ENCODE measurements around the gene ICAM5. TPM values are rescaled to one million over a fixed set of nuclear protein-coding genes. Genes with fewer than 3 reads are reported as not detected.
A peak's percentile ranks its signal among the peaks of the same experiment; 100 is the strongest.
"Not testable (repeated sequence)": the region's sequence is repeated elsewhere in the genome, so short reads cannot be mapped to it uniquely, and the experiment has no call there.

ICAM5 gene, protein sequence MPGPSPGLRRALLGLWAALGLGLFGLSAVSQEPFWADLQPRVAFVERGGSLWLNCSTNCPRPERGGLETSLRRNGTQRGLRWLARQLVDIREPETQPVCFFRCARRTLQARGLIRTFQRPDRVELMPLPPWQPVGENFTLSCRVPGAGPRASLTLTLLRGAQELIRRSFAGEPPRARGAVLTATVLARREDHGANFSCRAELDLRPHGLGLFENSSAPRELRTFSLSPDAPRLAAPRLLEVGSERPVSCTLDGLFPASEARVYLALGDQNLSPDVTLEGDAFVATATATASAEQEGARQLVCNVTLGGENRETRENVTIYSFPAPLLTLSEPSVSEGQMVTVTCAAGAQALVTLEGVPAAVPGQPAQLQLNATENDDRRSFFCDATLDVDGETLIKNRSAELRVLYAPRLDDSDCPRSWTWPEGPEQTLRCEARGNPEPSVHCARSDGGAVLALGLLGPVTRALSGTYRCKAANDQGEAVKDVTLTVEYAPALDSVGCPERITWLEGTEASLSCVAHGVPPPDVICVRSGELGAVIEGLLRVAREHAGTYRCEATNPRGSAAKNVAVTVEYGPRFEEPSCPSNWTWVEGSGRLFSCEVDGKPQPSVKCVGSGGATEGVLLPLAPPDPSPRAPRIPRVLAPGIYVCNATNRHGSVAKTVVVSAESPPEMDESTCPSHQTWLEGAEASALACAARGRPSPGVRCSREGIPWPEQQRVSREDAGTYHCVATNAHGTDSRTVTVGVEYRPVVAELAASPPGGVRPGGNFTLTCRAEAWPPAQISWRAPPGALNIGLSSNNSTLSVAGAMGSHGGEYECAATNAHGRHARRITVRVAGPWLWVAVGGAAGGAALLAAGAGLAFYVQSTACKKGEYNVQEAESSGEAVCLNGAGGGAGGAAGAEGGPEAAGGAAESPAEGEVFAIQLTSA
- under 1 TPM; 0.41 to 0.49 TPM for total RNA-seq

DNA sequence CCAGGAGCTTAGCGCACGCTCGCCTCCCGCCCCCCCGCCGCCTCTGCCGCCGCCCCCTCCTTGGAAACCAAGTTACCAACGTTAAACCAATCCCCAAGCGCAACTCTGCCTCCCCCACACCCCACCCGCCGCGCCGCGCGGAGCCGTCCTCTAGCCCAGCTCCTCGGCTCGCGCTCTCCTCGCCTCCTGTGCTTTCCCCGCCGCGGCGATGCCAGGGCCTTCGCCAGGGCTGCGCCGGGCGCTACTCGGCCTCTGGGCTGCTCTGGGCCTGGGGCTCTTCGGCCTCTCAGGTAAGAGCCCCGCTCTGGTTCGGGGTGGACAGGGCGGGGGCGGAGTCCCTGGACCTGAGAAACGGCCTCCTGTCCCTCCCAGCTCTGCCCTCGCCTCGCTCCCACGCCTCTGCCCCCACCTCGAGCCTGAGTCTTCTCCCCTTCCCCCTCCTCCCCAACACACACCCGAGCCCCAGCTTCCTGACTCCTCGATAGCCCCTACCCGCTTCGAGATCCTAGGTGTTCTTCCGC is at the start of gene ICAM5:
Gene ICAM5 (plus strand): TSS at position 117 of the 521 bp plus-strand sequence. CDS start 92 bp downstream, at position 209.
- TF ChIP-seq, protein P1, sequence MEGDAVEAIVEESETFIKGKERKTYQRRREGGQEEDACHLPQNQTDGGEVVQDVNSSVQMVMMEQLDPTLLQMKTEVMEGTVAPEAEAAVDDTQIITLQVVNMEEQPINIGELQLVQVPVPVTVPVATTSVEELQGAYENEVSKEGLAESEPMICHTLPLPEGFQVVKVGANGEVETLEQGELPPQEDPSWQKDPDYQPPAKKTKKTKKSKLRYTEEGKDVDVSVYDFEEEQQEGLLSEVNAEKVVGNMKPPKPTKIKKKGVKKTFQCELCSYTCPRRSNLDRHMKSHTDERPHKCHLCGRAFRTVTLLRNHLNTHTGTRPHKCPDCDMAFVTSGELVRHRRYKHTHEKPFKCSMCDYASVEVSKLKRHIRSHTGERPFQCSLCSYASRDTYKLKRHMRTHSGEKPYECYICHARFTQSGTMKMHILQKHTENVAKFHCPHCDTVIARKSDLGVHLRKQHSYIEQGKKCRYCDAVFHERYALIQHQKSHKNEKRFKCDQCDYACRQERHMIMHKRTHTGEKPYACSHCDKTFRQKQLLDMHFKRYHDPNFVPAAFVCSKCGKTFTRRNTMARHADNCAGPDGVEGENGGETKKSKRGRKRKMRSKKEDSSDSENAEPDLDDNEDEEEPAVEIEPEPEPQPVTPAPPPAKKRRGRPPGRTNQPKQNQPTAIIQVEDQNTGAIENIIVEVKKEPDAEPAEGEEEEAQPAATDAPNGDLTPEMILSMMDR (IDR thresholded peaks at IDR 0.05), result no peak
- no peaks in the 10 kb centered on the region for H3K9me3 ChIP-seq
- H3K36me3 ChIP-seq, result no peaks in the 10 kb centered on the region
- peaks cover 45 to 58% of the 10 kb centered on the region in 2 donors for H3K4me1 ChIP-seq (ENCODE audit: control insufficient read depth in 1 of 2, low read depth in 2 of 2)
- no peak within 1 kb of the TSS for H3K27ac ChIP-seq
- no peak for DNase-seq (ENCODE audit: low spot score)
- peak within 1 kb of the TSS; percentile 74 for H3K4me3 ChIP-seq
- ATAC-seq (ENCODE audit: insufficient number of reproducible peaks, low FRiP score, low read depth), result no peak
- peaks cover 30% of the 10 kb centered on the region for H3K27me3 ChIP-seq (replicated peaks; ENCODE audit: insufficient read depth)

DNA sequence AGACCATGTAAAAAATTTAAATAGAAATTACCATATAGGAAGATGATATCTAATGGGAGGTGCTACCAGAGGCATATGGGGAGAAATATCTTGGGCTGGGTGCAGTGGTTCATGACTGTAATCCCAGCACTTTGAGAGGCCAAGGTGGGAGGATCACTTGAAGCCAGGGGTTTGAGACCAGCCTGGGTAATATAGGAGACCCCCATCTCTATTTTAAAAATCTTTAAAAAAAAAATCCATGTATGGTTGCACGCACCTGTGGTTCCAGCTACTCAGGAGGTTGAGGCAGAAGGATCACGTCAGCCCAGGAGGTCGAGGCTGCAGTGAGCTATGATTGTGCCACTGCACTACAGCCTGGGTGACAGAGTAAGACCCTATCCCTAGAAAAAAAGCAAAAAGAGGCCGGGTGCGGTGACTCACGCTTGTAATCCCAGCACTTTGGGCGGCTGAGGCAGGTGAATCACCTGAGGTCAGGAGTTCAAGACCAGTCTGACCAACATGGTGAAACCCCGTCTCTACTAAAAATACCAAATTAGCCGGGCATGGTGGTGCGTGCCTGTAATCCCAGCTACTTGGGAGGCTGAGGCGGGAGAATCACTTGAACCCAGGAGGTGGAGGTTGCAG is 47.8 kb upstream of the ICAM5 start:
- not testable (repeated sequence) for H3K4me3 ChIP-seq; H3K27ac ChIP-seq; DNase-seq (ENCODE audit: low spot score); H3K4me1 ChIP-seq (ENCODE audit: control insufficient read depth in 1 of 2, low read depth in 2 of 2); H3K9me3 ChIP-seq; H3K36me3 ChIP-seq; ATAC-seq (ENCODE audit: insufficient number of reproducible peaks, low FRiP score, low read depth); H3K27me3 ChIP-seq (replicated peaks; ENCODE audit: insufficient read depth)

DNA sequence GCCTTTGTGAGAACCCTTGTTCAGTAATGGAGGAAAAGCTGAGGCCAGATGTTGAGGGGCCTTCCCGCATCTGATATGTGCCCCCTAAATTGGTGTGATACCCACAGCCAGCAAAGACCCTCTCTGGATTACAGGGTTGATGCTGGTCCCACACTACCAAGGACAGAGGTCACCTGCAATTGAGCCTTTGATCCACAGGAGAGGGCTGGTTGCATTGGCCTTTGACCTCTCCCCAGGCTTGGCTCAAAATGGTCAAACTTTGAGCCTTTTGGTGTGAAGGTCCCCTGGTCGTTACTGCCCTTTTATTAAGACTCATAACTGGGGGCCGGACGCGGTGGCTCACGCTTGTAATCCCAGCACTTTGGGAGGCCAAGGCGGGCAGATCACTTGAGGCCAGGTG is 46.1 kb upstream of the ICAM5 start:
- no peak for DNase-seq (ENCODE audit: low spot score)
- Histone ChIP-seq H3K36me3 (no peaks in the 10 kb centered on the region), H3K9me3 (no peaks in the 10 kb centered on the region), H3K27me3 (replicated peaks; ENCODE audit: insufficient read depth) (no peaks in the 10 kb centered on the region), H3K27ac (no peak overlapping the region), H3K4me3 (no peak overlapping the region), H3K4me1 (ENCODE audit: control insufficient read depth in 1 of 2, low read depth in 2 of 2) (no peaks in the 10 kb centered on the region)
- no peak for ATAC-seq (ENCODE audit: insufficient number of reproducible peaks, low FRiP score, low read depth)
- TF ChIP-seq, protein P1 (IDR thresholded peaks at IDR 0.05), result no peak

DNA sequence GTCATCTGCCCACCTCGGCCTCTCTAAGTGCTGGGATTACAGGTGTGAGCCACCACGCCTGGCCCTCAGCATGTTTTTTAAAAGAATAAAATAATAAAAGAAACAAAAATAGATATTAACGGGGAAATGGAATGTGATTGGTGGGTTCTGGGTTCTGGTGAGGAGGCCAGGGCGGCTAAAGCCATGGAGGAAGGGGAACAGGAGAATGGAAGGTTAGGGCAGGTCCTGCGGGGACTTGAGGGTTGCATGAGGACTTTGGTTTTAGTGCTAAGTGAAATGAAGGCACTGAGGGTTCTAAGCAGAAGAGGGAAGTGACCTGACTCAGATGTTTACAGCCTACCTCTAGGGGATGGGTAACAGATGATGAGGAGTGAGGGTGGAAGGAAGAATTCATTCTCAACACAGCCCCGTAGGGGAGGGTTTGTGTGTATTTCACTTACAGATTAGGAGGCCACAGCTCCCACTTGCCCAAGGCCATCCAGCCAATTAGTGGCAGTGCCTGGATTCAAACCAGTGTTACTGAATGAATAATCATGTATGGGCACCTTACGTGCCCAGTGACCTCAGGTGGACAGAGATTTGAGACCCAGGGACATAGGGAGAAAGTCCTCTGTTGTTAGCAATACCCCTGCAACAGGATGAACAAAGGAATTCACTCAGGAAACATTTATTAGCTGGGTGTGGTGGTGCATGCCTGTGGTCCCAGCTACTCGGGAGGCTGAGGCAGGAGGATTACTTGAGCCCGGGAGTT is 44.4 kb upstream of the ICAM5 start:
- no peak for ATAC-seq (ENCODE audit: insufficient number of reproducible peaks, low FRiP score, low read depth)
- no peaks in the 10 kb centered on the region for H3K4me1 ChIP-seq (ENCODE audit: control insufficient read depth in 1 of 2, low read depth in 2 of 2)
- H3K27me3 ChIP-seq (replicated peaks; ENCODE audit: insufficient read depth), result no peaks in the 10 kb centered on the region
- no peaks in the 10 kb centered on the region for H3K36me3 ChIP-seq
- no peak for DNase-seq (ENCODE audit: low spot score)
- no peak overlapping the region for H3K4me3 ChIP-seq
- no peak overlapping the region for H3K27ac ChIP-seq
- H3K9me3 ChIP-seq, result no peaks in the 10 kb centered on the region
- TF ChIP-seq, protein P1 (IDR thresholded peaks at IDR 0.05), result no peak

DNA sequence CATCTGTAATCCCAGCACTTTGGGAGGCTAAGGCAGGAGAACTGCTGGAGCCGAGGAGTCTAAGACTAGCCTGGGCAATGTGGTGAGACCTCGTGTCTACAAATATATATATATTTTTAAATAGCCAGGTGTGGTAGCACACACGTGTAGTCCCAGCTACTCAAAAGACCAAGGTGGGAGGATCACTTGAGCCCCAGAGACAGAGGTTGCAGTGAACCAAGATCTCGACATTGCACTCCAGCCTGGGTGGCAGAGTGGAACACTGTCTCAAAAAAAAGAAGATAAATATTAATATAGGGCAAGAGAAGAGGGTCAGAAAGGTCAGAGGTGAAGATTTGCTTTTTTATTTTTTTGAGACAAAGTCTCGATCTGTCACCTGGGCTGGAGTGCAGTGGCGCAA is 43.2 kb upstream of the ICAM5 start:
- Histone ChIP-seq H3K9me3 (no peaks in the 10 kb centered on the region), H3K4me1 (ENCODE audit: control insufficient read depth in 1 of 2, low read depth in 2 of 2) (peaks cover 0 to 8% of the 10 kb centered on the region in 2 donors), H3K27ac (no peak overlapping the region), H3K4me3 (no peak overlapping the region), H3K36me3 (no peaks in the 10 kb centered on the region), H3K27me3 (replicated peaks; ENCODE audit: insufficient read depth) (no peaks in the 10 kb centered on the region)
- TF ChIP-seq, protein P1 (IDR thresholded peaks at IDR 0.05), result no peak
- no peak for ATAC-seq (ENCODE audit: insufficient number of reproducible peaks, low FRiP score, low read depth)
- DNase-seq (ENCODE audit: low spot score), result no peak
